ENCODE data around the gene MUSTN1.

DNA sequence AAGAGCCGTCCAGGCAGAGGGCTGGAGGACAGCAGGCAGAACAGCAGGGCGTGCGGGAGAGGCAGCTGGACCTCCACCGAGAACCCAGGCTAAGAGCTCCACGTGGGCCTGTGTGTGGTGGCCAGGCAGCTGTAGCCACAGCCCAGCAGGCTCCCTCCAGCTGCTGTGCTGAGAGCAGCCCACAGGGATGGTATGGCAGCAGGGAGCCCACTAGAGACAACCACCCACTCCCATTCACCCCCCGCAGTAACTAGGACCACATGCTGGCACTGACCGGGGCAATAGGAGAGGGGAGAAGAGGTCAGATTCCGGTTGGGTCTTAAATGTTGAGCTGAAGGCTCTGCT is 25.6 kb upstream of the MUSTN1 start:
- TF ChIP-seq POLR2A (IDR thresholded peaks at IDR 0.05; ENCODE audit: low read length) (no peak), RARB (CRISPR knock-in tag; IDR thresholded peaks at IDR 0.05) (no peak), BHLHE40 (IDR thresholded peaks at IDR 0.05; ENCODE audit: low read depth, low read length) (no peak)
